ENCODE measurements around the gene INPPL1.

The INPPL1 gene

DNA sequence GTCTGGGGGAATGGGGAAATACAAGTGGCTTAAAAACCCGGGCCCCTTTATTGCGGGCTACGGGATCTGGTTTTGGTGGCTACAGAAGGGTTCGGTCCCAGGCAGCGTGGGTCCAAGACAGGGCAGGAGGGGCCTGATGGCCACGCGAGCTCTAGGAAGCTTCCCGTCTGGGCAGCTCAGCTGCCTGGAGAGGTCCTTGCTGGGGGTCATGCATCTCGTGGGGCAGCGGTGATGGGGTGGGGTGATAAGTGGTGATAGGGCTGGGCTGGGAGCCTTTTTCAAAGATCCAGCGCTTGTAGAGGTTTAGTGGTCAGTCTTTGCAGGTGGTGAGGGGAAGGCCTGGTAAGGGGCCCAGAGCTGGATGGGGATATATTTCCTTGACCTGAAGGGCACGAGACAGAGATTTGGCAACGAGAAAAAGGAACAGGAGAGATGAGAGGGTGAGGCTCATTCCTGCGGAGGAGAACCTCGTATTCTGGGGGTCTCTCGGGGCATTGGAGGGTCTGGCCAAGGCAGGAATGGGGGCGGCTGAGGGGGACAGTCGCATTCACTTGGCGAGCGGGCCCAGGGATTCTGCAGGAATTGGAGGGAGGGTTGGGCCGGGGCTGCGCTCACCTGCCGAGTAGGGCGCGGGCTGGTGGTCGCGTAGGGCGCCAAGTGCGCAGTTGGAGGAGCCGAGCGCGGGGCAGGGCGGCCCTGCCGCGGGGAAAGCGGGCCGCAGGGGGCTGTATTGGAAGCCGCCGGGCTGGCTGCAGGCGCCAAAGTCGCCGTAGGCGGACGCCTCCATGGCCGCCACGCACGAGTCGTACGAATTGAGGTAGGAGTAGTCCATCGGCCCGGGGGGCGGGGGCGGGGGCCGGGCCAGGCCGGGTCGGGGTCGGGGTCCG lies 18.8 kb downstream of the INPPL1 start:
- TF ChIP-seq ZNF274 (IDR thresholded peaks at IDR 0.05; ENCODE audit: low read depth, low read length), result no peak
- no peak for TF ChIP-seq YY1 (IDR thresholded peaks at IDR 0.05; ENCODE audit: insufficient read depth, insufficient read length)
- TF ChIP-seq SUZ12 (IDR thresholded peaks at IDR 0.05; ENCODE audit: extremely low read depth, insufficient read depth, insufficient read length), result no peak
- DNase-seq (ENCODE audit: low read depth, low spot score), result no peak
- Histone ChIP-seq H3K27me3 (ENCODE audit: insufficient read depth, insufficient read length) (peaks cover 27% of the 10 kb centered on the region), H3K4me3 (ENCODE audit: insufficient read length, low read depth) (peak overlapping the region; percentile 46), H3K4me1 (ENCODE audit: insufficient read depth, insufficient read length) (peaks cover 7% of the 10 kb centered on the region), H3K36me3 (ENCODE audit: insufficient read depth, insufficient read length, low read length) (peaks cover 10% of the 10 kb centered on the region), H3K9ac (ENCODE audit: insufficient read length, low read depth) (peak overlapping the region; percentile 77), H3K9me3 (ENCODE audit: insufficient read depth, low read length) (no peaks in the 10 kb centered on the region)

DNA sequence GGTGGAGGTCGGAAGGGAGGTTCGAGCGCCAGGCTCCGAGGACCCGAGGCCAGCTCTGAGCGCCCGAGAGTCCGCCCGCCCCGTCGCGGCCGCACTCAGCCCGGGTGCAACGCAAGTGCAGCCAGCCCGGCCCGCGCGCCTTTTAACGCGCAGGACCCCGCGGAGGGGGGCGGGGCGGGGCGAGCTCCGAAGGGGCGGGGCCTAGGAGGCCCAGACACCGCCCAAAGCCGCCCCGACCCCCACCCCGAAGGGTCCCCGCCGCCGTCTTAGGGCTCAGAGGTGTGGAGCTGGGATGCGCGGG lies 19.4 kb downstream of the INPPL1 start, which contains the start of gene PHOX2A:
PHOX2A (minus strand) TSS at position 117 of the 301 bp plus-strand sequence. CDS start 172 bp downstream, outside the sequence.
- TF ChIP-seq ZNF274 (IDR thresholded peaks at IDR 0.05; ENCODE audit: low read depth, low read length) (no peak), SUZ12 (IDR thresholded peaks at IDR 0.05; ENCODE audit: extremely low read depth, insufficient read depth, insufficient read length) (no peak), YY1 (IDR thresholded peaks at IDR 0.05; ENCODE audit: insufficient read depth, insufficient read length) (no peak)
- H3K27me3 ChIP-seq (ENCODE audit: insufficient read depth, insufficient read length), result peaks cover 27% of the 10 kb centered on the region

DNA sequence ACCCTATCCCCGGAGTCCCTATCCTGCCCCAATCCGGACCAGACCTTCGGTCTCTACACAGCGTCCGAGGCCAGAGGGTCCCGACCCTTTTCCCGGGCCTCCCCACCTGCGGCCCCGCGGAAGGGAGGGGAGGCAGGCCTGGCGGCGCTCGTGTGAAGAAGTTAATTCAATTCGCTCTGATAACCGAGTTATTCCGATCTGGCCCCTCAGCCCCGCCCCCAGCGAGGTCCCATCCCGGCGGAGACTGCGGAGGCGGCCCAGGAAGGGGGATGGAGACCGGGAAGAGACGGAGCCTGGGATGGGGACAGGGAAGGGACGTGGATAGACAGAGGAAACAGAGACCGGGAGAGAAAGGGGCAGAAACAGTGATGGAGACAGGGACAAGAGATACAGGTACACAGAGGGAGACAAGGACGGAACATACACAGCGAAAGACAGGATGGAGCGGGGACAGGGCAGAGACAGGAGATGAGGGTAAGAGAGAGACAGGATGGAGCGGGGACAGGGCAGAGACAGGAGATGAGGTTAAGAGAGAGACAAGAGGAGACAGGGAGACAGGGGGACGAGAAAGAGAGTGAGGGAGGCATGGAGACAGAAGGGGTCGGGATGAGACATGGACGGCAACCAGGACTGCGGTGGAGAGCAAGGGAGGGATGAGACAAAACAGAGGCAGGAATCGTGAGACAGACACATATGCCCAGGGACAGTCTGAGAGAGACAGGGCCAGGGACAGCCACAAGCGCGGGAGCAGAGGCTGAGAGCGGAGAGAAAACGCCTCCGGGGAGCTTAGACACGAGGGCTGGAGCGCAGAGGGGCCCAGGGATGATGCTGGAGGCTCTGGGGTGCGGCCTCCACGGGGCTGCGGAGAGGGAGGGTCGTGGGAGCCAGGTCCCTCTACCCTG lies 20.0 kb downstream of the INPPL1 start:
- peaks cover 27% of the 10 kb centered on the region for H3K27me3 ChIP-seq (ENCODE audit: insufficient read depth, insufficient read length)
- H3K9me3 ChIP-seq (ENCODE audit: insufficient read depth, low read length), result no peaks in the 10 kb centered on the region
- peaks cover 4% of the 10 kb centered on the region for H3K4me1 ChIP-seq (ENCODE audit: insufficient read depth, insufficient read length)
- TF ChIP-seq YY1 (IDR thresholded peaks at IDR 0.05; ENCODE audit: insufficient read depth, insufficient read length), result no peak
- no peak for TF ChIP-seq ZNF274 (IDR thresholded peaks at IDR 0.05; ENCODE audit: low read depth, low read length)
- no peak for TF ChIP-seq SUZ12 (IDR thresholded peaks at IDR 0.05; ENCODE audit: extremely low read depth, insufficient read depth, insufficient read length)
- no peak for DNase-seq (ENCODE audit: low read depth, low spot score)
- H3K9ac ChIP-seq (ENCODE audit: insufficient read length, low read depth), result peak overlapping the region; percentile 56
- no peaks in the 10 kb centered on the region for H3K36me3 ChIP-seq (ENCODE audit: insufficient read depth, insufficient read length, low read length)
- peak overlapping the region; percentile 47 for H3K4me3 ChIP-seq (ENCODE audit: insufficient read length, low read depth)

More for the DNA sequence above, 19.4 kb downstream of the INPPL1 start, which contains the start of gene PHOX2A:
- no peaks in the 10 kb centered on the region for H3K9me3 ChIP-seq (ENCODE audit: insufficient read depth, low read length)
- peak within 1 kb of the TSS; percentile 77 for H3K9ac ChIP-seq (ENCODE audit: insufficient read length, low read depth)
- H3K36me3 ChIP-seq (ENCODE audit: insufficient read depth, insufficient read length, low read length), result peaks cover 4% of the 10 kb centered on the region
- peak within 1 kb of the TSS; percentile 47 for H3K4me3 ChIP-seq (ENCODE audit: insufficient read length, low read depth)
- peaks cover 6% of the 10 kb centered on the region for H3K4me1 ChIP-seq (ENCODE audit: insufficient read depth, insufficient read length)
- no peak for DNase-seq (ENCODE audit: low read depth, low spot score)

DNA sequence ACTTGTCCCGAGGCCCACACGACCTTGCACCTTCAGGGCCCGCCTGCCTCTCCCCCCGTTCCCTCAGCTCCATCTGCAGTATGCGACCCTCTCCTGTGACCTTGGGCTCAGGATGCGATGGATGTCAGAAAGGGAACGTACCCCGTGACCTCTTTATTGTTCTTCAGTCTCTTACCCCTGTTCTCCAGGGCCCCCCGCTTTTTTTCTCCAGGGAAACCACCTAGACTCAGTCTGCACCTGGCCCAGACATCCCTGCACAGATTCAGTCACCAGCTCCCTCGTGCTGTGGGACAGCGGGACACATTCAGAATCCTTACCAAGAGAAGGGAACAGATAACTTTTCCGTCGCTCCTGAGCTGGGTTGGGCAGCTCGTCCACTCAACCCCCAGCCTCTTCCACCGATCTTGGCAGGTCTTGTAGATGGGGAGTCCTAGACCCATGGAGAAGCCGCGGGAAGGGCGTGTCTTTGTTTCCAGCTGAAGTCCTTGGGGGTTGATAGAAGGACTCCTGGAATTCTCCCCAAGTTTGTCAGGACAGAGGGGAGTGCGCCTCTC lies 20.8 kb downstream of the INPPL1 start:
- TF ChIP-seq SUZ12 (IDR thresholded peaks at IDR 0.05; ENCODE audit: extremely low read depth, insufficient read depth, insufficient read length) (no peak), ZNF274 (IDR thresholded peaks at IDR 0.05; ENCODE audit: low read depth, low read length) (no peak)
- DNase-seq (ENCODE audit: low read depth, low spot score), result no peak
- no peak overlapping the region for H3K4me3 ChIP-seq (ENCODE audit: insufficient read length, low read depth)

DNA sequence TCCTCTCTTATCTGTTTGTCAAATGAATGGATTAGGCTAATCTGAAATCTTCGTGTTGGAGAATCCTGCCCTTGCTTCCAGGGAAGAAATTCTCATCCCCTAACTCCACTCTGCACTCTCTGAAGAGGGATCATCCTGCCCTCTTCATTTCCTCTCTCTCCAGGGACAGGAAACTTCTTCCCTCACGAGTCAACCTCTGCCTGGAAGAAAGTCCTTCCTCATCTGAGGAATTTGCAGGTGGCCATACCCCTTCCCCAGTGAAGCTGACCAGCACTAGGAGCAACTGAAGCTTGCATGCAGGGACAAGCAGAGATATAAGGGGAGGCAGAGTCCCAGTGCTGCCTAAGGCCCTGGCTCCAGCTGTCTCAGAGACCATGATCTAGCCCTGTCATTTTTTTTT lies 23.0 kb downstream of the INPPL1 start:
- no peaks in the 10 kb centered on the region for H3K36me3 ChIP-seq (ENCODE audit: insufficient read depth, insufficient read length, low read length)
- H3K4me1 ChIP-seq (ENCODE audit: insufficient read depth, insufficient read length), result peaks cover 4% of the 10 kb centered on the region
- no peaks in the 10 kb centered on the region for H3K9me3 ChIP-seq (ENCODE audit: insufficient read depth, low read length)
- DNase-seq (ENCODE audit: low read depth, low spot score), result no peak
- TF ChIP-seq ZNF274 (IDR thresholded peaks at IDR 0.05; ENCODE audit: low read depth, low read length), result no peak
- TF ChIP-seq SUZ12 (IDR thresholded peaks at IDR 0.05; ENCODE audit: extremely low read depth, insufficient read depth, insufficient read length), result no peak
- TF ChIP-seq YY1 (IDR thresholded peaks at IDR 0.05; ENCODE audit: insufficient read depth, insufficient read length), result no peak
- H3K9ac ChIP-seq (ENCODE audit: insufficient read length, low read depth), result no peak overlapping the region
- peaks cover 27% of the 10 kb centered on the region for H3K27me3 ChIP-seq (ENCODE audit: insufficient read depth, insufficient read length)
- no peak overlapping the region for H3K4me3 ChIP-seq (ENCODE audit: insufficient read length, low read depth)

More for the DNA sequence above, 20.8 kb downstream of the INPPL1 start:
- peaks cover 27% of the 10 kb centered on the region for H3K27me3 ChIP-seq (ENCODE audit: insufficient read depth, insufficient read length)
- H3K4me1 ChIP-seq (ENCODE audit: insufficient read depth, insufficient read length), result peaks cover 4% of the 10 kb centered on the region
- H3K36me3 ChIP-seq (ENCODE audit: insufficient read depth, insufficient read length, low read length), result no peaks in the 10 kb centered on the region
- no peak overlapping the region for H3K9ac ChIP-seq (ENCODE audit: insufficient read length, low read depth)
- H3K9me3 ChIP-seq (ENCODE audit: insufficient read depth, low read length), result no peaks in the 10 kb centered on the region

DNA sequence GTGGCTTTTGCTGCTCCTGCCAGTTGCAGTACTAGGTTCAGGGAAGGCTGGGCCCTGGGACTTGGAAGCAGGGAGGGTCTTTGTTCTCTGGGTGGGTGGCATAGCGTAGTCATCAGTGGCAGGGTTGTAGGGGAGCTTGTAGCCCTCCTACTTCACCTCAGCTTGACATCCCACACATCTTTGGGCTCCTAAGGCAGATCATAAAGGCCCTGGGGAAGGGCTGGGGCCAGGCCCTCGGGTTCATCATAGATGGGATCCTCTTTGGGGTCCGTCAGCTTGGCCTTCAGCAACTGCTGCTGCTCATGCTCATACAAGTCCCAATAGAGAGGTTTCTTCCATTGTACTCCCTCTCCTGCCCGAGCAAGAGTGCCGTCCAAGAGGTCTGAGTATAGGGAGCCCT lies 25.4 kb downstream of the INPPL1 start:
- peaks cover 7% of the 10 kb centered on the region; the same call in 1 of the 2 replicates for H3K9me3 ChIP-seq (ENCODE audit: insufficient read depth, low read length)
- H3K27me3 ChIP-seq (ENCODE audit: insufficient read depth, insufficient read length), result peaks cover 20% of the 10 kb centered on the region
- H3K4me3 ChIP-seq (ENCODE audit: insufficient read length, low read depth), result no peak overlapping the region
- no peak overlapping the region for H3K9ac ChIP-seq (ENCODE audit: insufficient read length, low read depth)
- H3K4me1 ChIP-seq (ENCODE audit: insufficient read depth, insufficient read length), result no peaks in the 10 kb centered on the region
- no peaks in the 10 kb centered on the region for H3K36me3 ChIP-seq (ENCODE audit: insufficient read depth, insufficient read length, low read length)
- no peak for DNase-seq (ENCODE audit: low read depth, low spot score)
- no peak for TF ChIP-seq SUZ12 (IDR thresholded peaks at IDR 0.05; ENCODE audit: extremely low read depth, insufficient read depth, insufficient read length)
- TF ChIP-seq YY1 (IDR thresholded peaks at IDR 0.05; ENCODE audit: insufficient read depth, insufficient read length), result no peak
- TF ChIP-seq ZNF274 (IDR thresholded peaks at IDR 0.05; ENCODE audit: low read depth, low read length), result no peak

Measured in NT2/D1 (cell line).